ENCODE results near the gene CDH4. TPM values are rescaled to one million over a fixed set of nuclear protein-coding genes. Genes with fewer than 3 reads are reported as not detected.

The CDH4 gene
- total and polyA plus RNA-seq, 2 of the 4 experiments (the other 2 are of a cell fraction) = 1.6 to 3.5 TPM

DNA sequence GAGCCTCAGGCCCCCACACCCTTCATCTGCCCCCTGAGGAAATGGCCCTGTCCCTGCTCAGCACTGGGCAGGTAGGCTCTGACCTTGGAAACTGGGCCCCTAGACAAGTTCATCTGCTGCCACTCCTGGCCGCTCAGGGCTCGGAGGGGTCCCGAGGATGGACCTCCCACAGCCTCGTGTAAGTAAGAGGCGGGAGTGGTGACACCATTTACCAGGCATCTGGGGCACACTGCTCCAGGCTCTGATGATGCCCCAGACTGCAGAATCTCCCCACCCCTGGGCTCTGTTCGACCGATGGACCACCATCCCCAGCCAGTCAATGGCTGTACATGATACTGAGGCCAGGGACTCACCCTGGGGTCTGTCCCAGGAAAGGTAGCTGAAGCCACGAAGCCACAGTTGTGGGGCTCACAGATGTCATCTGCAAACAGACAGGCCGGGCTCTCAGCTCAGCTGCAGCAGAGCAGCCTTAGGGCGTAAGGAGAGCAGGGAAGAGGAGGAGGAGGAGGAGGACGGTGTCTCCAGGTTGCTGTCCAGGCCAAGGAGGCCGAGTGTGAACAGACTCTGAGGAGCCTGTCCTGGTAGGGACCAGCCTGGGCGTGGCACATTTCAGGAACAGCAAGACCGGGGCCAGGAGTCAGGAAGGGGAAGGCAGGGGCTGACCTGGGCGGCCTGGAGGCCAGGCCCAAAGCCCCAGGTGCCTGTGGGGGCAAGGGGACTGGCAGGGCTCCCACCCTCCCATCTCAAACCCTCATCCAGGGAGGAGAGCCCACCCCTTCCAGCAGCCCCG is 513.2 kb downstream of the CDH4 start:
- no peaks in the 10 kb centered on the region for H3K9me1 ChIP-seq (ENCODE audit: insufficient read depth, low read length)
- peaks cover 2% of the 10 kb centered on the region; the same call in 1 of the 2 replicates for H3K27me3 ChIP-seq (ENCODE audit: control insufficient read depth, insufficient read depth, low read length)
- no peak overlapping the region for H2AFZ ChIP-seq (replicated peaks; ENCODE audit: low read length, poor library complexity)
- no peak overlapping the region for H2BK20ac ChIP-seq (ENCODE audit: low read depth, low read length)
- intact Hi-C loops (cut with micrococcal nuclease) (no loop called here), dilution Hi-C loops (cut with HindIII; ENCODE audit: low sequenced_read_pairs, unreplicated experiment) (no loop called here), in situ Hi-C loops (cut with MboI; ENCODE audit: low sequenced_read_pairs) (no loop called here)
- no peak overlapping the region for H2AK5ac ChIP-seq (ENCODE audit: low read depth, low read length)
- no peak overlapping the region for H2BK15ac ChIP-seq (ENCODE audit: low read depth, low read length)
- no peak overlapping the region for H2BK120ac ChIP-seq (ENCODE audit: low read depth, low read length)
- no peak overlapping the region for H3K27ac ChIP-seq (ENCODE audit: insufficient read depth, low read length)
- no peak overlapping the region for H4K5ac ChIP-seq (ENCODE audit: low read depth, low read length)
- H3K79me1 ChIP-seq (ENCODE audit: low read depth in 1 of 2, low read length in 2 of 2) = no peaks in the 10 kb centered on the region
- WGBS, 2 experiments (ENCODE audit: extremely low coverage in 2 of 2, insufficient read length in 1 of 2) = 50% methylated on average over 1 of the region's 16 CpGs; no CpG with 5 or more reads in 1 of the 2 experiments
- H3K4me3 ChIP-seq (ENCODE audit: insufficient read depth, low read depth, low read length) = no peak overlapping the region
- no peak overlapping the region for H3K4ac ChIP-seq (ENCODE audit: low read depth, low read length)
- no peak overlapping the region for H3K18ac ChIP-seq (ENCODE audit: low read depth, low read length)
- H3K23ac ChIP-seq (ENCODE audit: low read depth, low read length) = no peak overlapping the region
- H3K4me1 ChIP-seq (ENCODE audit: control insufficient read depth, insufficient read depth, low read length) = no peaks in the 10 kb centered on the region
- H4K8ac ChIP-seq (ENCODE audit: low read depth in 2 of 2, low read length in 2 of 2) = no peak overlapping the region
- ChIA-PET CTCF (no interaction called here), POLR2A (ENCODE audit: unreplicated experiment) (no interaction called here)
- no peak overlapping the region for H2BK5ac ChIP-seq (ENCODE audit: low read depth, low read length, poor library complexity, severe bottlenecking)
- H3K9ac ChIP-seq (ENCODE audit: low read depth, low read length) = no peak overlapping the region
- no peaks in the 10 kb centered on the region for H4K20me1 ChIP-seq (ENCODE audit: insufficient read depth, low read length)
- no peak overlapping the region for H3K56ac ChIP-seq (ENCODE audit: extremely low read depth, insufficient read depth, low read length)
- no TSS peak for BruUV-seq (replicated peaks)
- DNase-seq = no peak
- ATAC-seq (ENCODE audit: low read depth) = no peak
- H2AK9ac ChIP-seq (replicated peaks; ENCODE audit: low read depth, low read length, poor library complexity) = peak overlapping the region; percentile 28
- H3K14ac ChIP-seq (replicated peaks; ENCODE audit: low read depth, low read length) = no peak overlapping the region
- TF ChIP-seq MAFK (IDR thresholded peaks at IDR 0.05; ENCODE audit: low read depth, low read length) (no peak), SMC3 (IDR thresholded peaks at IDR 0.05; ENCODE audit: low read depth, low read length) (no peak), RFX5 (IDR thresholded peaks at IDR 0.05; ENCODE audit: low read depth, low read length) (no peak), USF2 (IDR thresholded peaks at IDR 0.05; ENCODE audit: low read depth, low read length) (no peak), MAZ (IDR thresholded peaks at IDR 0.05; ENCODE audit: borderline replicate concordance, low read depth, low read length) (no peak)
- H3K36me3 ChIP-seq (ENCODE audit: control insufficient read depth, insufficient read depth, low read length) = no peaks in the 10 kb centered on the region
- no peak overlapping the region for H4K91ac ChIP-seq (ENCODE audit: insufficient read depth, low read depth, low read length)
- no peak overlapping the region for H3K4me2 ChIP-seq (ENCODE audit: low read depth, low read length)
- no peaks in the 10 kb centered on the region for H3K9me3 ChIP-seq (ENCODE audit: control insufficient read depth, insufficient read depth, low read length)

Measured in IMR-90 (cell line).